Activated T-helper 9 cell treated with anti-CD3 and anti-CD28 coated beads, Interleukin-2, amount 50 U/mL, for 16 hours (primary cell): Measurements from ENCODE around the gene CUX1.
"Not testable (repeated sequence)": the region's sequence is repeated elsewhere in the genome, so short reads cannot be mapped to it uniquely, and the experiment has no call there.

Experiments used
- DNase-seq: peaks from one replicate; pipeline ENCODE4 v3.0.0-alpha.2; 2020; ENCODE audit warnings: low read depth

The CUX1 gene

DNA sequence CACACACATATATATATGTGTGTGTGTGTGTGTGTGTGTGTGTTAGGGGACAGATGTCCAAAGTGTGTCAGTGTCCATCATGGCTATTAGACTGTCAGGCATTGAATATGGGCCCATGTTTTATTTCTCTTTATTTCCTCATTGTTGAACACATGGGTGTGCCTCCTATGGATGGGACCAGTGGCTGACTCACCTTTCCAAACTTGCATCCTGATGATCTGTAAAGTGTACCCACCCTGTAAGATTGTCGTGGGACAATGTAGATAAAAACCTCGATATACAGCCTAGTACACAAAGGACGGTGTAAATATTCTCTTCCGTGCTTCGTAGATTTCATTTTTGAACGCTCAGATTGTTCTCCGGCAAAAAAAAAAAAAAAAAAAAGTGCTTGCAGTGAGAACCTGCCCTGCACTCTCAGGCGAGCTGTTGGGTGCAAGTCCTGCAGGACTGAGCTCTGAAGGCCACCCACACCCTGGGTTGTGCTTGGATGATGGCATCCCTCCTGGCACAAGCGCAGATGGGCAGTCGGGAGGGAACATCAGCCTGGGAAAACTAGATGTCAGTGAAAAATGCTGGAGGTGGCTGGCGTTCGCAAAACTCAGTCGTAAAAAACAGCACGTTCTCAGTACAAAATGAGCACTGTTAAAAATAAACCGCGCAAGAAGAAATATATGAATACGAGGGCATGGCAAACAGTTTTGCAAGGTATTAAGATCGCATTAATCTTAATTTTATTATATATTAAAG, 166.9 kb downstream of the CUX1 start:
- no peak for DNase-seq

DNA sequence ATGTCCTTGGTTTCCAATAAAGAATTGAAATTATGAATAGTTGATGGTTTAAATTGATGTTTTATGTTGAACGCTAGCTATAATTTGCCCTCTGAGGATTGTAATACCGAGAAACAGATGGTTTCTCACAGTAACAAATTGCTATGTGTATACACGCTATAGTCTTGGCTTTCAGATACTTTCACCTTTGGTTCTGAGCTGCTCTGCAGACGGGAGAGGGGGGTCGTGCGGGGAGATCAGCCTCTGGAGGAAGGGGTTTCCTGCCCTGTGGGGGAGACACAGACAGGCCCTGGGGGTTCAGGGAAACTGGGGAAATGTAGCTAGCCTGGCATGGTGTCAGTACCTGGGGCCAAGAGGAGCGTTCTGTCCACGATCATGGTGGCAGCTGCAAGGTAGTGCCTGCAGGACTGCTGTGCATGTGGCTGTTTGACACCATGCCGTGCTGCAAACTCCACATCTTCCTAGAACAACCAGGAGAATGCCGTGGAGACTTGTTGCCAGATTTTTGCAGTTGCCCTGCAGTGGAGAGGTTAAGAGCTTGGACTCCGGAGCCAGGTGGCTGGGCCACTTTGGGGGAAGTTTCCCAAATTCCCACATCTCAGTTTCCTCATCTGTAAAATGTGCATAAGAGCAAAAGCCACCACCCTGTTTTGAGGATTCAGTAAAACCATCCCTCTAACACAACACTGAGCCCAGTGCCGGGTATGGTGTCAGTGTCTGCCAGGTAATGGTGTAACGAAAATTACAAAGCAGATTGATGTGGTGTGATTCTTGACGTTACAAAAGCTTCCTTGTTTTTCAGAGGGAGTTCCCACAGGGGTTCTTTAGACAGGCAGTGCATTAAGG, 167.9 kb downstream of the CUX1 start:
- DNase-seq, result no peak

DNA sequence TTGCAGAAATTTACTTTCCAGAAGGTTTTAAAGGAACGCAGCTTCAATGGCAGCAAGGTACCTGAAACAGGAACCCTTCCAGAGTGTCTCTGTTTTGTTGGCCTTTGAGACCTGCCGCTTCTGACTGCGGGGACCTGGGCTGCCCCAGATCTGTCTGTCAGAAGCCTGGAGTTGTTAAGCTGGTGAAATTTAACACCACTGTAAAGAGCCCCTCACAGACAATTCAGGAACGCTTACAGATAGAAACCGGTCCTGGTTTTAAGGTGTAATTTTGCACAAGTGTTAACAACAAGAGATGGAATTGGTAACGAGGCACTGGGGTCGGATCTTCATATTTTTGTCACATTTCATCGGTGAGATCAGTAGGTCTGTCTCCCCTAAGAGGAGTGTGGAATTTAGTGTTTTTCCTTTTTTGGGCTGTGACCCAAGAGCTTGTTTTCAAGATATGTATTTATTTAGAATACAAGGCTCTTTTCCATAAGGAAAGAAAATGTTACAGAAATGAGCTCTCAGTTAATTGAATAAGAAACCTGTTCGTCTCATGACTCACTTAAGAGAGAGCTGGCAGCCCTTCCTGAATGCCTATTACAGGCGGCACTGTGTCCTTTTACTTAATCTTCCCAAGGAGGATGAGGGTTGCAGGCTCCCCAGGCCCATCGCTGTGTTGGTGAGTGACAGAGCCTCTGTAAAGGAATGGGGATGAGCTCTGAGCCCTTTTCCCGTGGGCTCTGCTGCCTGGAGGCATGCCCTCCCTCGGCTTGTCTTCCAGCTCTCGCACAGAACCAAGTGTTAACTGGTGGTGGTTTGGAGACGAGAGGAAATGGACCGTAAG, 168.7 kb downstream of the CUX1 start:
- DNase-seq, result no peak

DNA sequence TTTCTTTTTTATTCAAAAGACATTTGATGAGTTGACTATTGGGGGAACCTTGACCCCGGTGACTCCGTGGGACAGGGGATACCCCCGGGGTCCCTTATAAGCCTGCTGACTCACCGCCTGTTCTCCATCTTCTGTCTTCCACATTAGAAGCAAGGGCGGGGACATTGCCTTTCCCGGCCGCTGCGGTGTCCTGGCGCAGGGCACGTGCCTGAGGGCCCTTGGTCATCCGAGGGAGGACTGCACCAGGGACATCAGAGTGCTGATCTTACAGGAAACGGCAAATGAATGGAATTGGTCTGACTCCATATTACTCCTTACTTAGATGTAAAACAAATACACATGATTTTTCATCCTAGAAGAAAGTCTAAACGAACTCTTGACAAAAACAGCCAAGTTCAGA, 170.1 kb downstream of the CUX1 start:
- DNase-seq, result no peak

DNA sequence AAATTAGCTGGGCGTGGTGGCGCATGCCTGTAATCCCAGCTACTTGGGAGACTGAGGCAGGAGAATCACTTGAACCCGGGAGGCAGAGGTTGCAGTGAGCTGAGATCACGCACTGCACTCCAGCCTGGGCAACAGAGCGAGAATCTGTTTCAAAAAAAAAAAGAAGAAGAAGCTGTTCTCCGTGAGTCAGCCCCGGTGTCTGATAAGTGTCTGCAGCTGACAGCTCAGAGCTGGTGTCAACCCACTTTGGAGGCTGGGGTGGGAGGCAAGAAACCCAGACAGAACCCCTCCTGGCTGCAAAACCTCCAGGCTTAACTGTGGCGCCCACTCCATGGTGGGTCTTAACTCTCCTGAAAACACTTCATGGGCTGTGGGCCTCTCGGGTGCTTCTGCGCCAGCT, 170.6 kb downstream of the CUX1 start:
- not testable (repeated sequence) for DNase-seq

DNA sequence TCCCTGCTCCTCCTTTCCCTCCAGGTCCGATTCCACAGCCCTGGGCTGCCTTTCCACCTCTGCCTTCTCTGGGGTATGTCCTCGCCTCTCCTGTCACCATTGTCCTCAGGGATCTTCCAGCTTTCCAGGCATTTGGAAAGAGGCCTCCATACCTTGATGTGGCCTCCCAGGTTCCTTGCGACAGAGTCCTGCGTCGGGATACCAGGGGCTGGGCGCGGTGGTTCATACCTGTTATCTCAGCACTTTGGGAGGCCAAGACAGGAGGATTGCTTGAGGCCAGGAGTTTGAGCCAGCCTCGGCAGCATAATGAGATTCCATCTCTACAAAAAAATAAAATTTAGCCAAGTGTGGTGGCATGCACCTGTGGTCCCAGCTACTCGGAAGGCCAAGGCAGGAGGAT, 171.1 kb downstream of the CUX1 start:
- no peak for DNase-seq

DNA sequence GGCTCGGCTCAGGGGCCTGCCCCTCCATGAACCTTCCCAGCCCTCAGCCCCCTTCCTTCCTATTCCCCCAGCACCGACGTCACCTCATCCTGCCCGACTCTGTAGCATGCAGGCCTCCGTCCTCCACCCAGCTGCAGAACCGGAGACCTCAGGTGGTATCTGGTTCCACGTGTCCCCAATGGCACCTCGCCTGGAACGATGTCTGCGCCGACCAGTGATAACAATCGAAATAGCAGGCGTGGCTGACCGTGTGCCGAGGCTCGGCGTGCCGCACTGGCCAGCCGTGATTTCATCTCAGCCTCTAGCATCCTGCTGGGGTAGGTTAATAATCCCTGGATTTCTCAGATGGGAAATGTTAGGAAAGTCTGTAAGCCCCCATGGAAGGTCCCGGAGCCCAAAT, 171.7 kb downstream of the CUX1 start:
- no peak for DNase-seq

DNA sequence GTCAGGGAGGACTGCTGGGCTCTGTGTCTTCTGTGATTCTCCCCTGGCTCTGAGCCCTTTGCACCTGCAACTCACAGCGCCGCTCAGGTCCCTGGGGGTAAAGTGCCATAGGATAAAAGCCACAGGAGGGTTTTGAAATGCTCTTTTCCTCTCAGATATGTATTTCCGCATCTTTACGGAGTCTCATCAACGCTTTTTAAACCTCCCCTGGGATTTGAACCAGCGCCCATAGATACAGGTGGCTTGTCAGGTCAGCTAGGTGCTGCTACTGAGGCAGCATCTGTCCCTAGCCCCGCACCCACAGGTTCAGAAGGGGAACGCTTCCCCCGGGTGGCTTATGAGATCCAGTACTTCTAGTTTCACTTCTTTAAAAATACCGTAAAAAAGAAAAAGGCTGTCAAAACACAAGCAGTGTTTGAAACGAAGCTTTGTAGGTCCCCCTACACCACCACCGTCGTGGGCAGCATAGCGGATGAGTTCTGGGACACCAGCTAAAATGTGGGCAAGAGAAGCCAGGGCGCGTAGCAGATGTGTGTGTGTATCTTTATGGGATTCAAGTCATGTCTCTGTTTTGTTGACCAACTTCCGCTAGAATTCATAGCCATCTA, 173.5 kb downstream of the CUX1 start:
- DNase-seq, result no peak

DNA sequence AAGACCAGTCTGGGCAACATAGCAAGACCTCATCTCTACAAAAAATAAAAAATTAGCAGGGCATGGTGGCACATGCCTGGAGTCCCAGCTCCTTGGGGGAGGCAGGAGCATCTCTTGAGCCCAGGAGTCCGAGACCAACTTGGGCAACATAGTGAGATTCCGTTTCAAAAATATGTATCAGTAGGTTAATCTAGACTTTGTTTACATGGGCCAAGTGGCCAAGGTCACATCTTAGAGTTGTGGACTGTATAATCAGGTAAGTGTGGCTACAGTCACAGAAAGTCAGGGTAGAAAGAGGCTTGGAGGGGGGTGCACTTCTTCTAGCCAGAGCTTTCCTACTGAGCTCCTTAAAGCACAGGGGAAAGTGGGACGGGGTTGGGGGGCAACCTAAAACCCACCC, 174.4 kb downstream of the CUX1 start:
- no peak for DNase-seq

DNA sequence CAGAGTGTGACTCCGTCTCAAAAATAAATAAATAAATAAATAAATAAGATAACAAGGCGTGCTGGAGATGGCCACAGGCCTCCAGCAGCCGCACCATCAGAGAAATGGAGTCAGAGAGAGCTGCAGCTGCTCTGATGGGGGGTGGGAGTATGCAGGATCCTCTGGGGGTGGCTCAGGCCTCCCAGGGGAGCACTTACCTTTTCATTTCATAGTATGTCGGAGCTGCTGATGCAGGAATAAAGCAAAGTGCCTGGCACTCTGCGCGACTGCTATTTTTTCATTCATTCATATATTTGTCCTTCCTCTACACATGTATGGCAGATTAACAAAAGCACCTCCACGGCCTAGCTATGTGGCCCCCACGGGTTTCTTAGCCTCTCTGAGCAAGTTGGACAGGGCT, 175.9 kb downstream of the CUX1 start:
- DNase-seq, result no peak

DNA sequence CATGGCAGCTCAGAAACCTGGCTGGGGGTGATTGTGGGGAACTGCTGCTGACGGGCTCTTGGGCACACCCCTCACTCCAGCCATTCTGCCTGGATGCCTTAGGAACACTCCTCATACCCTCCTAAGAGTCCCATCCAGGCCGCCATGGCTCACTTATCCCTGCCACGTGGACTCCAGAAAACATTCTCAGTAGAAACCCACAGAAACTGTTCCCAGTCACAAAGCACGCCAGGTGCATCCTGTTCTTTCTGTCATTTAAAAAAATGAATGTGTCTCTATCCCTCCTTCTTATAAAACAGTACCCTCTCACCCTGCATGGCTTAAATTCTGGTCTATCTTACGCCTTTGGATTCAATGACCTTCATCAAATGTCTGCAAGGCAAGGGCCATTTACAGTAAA, 177.7 kb downstream of the CUX1 start:
- DNase-seq, result no peak

DNA sequence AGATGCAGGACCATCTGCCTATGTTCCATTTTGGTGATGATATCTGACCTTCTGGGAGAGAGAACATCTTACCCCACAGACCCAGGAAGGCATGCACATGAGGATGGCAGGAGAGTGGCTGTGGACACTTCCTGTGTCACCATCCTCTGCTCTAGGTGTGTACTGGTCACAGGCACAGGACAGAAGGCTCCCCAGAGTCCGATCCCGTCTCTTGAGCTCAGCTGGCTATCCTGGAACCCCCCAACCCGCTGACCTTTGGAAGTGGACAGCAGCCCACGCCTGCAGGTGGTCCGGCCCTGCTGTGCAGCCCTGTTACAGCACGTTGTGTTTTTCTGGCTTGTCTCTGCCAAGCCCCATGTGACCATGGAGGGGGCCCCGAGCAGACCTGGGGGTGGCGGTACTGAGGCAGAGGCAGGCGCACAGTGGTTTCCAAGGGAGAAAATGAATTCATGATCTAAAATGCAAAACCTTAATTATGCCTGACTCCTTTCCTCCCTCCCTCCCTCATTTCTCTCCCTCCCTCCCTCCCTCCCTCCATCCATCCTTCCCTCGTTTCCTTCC, 178.8 kb downstream of the CUX1 start:
- DNase-seq, result no peak

DNA sequence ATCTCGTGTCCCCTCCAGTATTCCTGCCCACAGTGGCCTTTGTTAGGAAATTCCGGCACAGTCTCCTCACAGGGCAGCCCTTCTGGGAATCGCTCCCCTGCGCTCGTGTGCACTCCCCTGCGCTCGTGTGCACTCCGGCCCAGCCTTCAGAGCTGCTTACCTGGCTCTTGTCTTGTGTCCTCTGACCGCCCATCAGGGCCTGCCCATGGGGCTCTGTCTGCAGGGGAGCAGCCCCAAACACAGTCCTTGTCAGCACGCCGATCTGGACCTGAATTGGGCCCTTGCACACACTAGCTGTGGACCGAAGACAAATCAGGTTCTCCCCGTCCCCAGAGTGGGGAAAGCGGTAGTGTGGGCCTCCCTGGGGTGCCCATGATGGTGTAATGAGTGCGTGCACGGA, 179.4 kb downstream of the CUX1 start:
- DNase-seq, result no peak

DNA sequence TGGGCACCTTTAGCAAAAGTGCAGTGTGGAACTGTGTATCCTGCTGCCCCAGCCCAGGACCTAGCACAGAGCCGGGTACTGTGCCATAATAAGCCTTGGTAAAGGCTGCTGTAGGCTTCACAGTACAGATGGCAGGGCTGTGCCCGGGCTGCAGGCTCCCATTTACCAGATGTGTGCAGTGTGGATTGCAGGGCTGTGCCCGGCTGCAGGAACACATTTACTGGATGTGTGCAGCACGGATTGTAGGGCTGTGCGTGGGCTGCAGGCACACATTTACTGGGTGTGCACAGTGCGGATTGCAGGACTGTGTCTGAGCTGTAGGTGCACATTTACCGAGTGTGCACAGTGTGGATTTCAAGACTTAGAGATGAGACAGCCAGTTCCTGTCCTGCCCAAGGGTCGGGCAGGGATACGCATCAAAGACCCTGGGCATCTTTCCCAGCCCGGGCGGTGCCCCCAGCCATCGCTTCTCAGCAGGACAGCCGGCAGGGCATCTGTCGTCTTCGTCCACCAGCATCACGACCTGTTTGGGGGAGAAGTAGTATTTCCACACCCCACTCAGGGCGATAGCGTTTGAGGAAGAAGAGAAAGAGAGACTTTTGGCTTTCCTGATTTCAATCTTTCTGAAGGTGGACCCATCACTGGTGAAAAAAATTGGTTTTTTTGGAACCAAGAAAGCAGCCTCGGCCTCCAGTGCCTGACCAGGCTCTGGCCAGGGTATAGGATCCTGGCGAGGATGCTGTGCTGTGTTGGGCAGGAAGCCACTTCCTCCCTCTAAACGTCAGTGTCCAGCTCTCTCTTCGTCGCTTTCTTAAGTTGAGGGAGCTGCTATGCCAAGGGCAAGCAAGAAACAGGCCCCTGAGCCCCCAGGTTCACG, 180.8 kb downstream of the CUX1 start:
- DNase-seq, result no peak

DNA sequence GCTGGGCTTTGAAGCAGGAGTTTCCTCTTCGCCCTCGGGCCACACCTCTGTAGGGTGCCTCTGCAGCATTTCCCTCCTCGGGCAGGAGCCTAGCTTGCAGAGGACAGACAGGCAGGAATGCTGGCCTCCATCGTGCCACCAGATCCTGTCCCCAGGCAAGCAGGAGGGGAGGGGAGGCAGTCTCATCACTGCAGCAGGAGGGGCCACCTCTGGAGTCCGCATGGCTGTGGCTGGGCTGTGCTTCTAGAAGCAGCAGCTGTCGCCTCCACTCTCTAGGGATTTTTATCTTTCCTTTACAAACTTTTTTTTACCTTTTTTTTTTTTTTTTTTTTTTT, 181.4 kb downstream of the CUX1 start:
- no peak for DNase-seq

DNA sequence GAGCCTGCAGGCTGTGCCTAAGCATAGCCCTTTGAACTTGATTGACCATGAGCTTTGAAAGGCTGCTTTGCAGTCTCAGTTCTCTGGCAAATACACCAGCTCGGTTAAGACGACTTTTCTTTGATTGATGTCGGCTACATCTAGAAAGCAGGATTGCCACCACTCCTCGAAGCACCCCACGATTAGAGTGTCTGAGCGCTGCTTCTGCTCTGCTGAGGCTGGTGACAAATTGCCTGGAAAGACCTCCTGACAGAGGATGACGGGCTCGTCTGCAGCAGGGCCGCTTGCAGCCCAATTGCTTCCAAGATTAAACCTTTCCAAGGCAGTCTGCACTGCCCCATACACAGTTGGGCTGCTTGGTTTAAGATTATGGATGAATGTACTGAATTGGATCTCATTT, 182.0 kb downstream of the CUX1 start:
- no peak for DNase-seq

DNA sequence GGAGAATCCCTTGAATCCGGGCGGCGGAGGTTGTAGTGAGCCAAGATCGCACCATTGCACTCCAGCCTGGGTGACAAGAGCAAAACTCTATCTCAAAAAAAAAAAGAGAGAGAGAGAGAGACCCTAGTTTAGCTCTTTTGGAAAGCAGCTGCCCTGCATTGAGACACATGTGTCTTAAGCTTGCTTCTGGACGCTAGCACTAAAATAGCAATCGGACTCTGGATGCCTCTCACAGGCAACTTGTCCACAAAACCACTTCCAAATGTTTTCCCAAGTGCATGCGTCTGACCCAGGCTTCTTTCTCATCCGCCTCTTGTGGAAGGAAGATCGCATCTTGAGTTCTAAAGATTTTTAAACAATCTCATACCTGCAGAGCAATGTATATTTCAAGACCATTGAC, 182.7 kb downstream of the CUX1 start:
- DNase-seq, result no peak

DNA sequence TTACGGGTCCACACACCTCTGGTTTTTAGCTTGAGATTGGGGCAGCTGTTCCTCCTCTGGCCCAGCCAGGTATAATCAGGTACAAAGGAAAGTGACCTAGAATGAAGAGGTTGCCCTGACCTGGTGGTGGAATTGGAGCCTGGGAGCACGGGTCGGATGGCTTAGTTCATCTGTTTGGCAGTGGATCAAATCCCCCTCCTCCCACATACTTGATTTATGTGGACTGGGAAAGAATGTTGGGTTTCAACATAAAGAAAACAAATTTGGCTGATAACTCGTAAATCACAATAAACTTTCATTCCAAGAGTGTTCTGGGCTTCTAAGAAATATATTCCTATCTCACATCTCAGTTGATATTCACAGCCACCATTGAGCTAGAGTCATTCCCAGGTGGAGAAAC, 186.8 kb downstream of the CUX1 start:
- DNase-seq, result no peak

DNA sequence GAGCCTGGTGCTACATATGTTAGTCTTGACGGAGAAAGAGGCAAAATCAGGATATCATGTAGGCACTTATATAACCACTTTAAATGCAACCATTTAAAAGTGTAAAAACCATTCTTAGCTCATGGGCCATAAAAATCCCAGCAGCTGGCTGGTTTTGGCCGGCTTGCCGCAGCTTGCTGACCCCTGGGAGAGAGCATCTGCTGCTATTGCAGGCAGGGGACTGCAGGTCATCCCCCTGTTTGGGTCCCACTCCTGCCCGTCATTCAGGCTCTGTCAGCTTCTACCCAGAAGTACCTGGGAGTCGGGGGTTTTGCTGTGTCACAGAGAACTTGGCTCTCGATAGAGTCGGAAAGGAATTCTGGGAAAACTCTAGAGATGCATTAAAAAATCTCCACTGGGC, 187.4 kb downstream of the CUX1 start:
- DNase-seq, result no peak

DNA sequence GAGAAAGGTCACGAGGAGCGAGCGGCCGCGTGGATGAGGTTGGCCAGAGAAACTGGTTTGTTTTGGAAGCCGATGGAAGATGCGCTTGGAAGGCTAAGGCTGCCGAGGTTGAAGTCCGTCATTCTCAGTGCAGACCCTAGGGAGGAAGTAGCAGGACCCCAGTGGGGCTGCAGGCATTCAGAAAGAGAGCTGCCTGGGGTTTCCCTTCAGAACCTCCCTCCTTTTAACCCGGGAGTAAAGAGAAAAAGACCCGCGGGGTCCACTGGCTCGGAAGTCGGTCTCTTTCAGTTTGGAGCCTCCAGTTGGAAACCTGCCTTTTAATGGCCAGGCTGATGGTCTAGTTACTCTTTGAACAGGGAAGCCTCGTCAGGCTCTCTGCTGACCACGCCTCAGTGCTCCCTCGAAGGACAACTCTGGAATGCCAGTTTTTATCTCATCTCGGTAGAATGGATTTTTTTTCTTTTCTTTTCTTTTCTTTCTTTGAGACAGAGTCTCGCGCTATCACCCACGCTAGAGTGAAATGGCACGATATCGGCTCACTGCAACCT, 188.6 kb downstream of the CUX1 start:
- DNase-seq, result no peak

DNA sequence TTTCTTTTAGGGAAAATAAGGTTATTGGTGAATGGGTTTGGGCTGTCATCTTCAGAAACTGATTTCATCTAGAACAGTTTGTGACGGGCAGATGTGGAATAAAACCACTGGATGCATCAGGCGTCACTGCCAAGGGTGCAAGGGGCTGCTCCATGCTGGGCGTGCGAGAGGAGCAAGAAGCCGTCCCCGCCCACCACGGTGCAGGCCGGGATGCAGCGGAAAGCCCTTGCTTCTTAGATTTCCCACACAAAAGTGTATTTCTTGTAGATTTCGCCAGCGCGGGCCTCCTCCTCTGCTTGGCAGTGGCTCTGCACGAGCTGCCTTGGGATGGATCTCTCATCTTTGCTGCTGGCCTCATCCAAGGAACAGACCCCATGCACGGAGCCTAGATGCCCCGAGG, 189.3 kb downstream of the CUX1 start:
- no peak for DNase-seq
